Activated CD8-positive, alpha-beta T cell treated with anti-CD3 and anti-CD28 coated beads for 36 hours (primary cell): ENCODE results near the gene GLI1. TPM values are rescaled to one million over a fixed set of nuclear protein-coding genes. Genes with fewer than 3 reads are reported as not detected.

Source experiments
- ATAC-seq: fragments of 200-7000 bp; cut with Tn5 transposase; one replicate; pipeline ENCODE4 v1.10.0; 2021; ENCODE audit warnings: mild to moderate bottlenecking, moderate library complexity
- CTCF ChIA-PET: fragments of 350-600 bp; sonication (Branson Sonifier 250); formaldehyde crosslinking; loops from one replicate; lab custom pipeline; 2021; ENCODE audit warnings: antibody characterized with exemption; lab: Charles Lee
- POLR2A ChIA-PET: fragments of 350-600 bp; sonication (Branson Sonifier 250); formaldehyde crosslinking; loops from one replicate; lab custom pipeline; 2021; ENCODE audit warnings: antibody characterized with exemption; lab: Charles Lee
- DNase-seq: peaks from one replicate; pipeline ENCODE4 v3.0.0-alpha.2; 2020
- H3K27ac Mint-ChIP-seq: one replicate; pipeline ENCODE4 v1.8.0; 2021; ENCODE audit warnings: mild to moderate bottlenecking, mixed read lengths
- H3K27me3 Mint-ChIP-seq: one replicate; pipeline ENCODE4 v1.8.0; 2021; ENCODE audit warnings: mixed read lengths
- H3K36me3 Mint-ChIP-seq: one replicate; pipeline ENCODE4 v1.8.0; 2021; ENCODE audit warnings: low read depth, mixed read lengths
- H3K4me1 Mint-ChIP-seq: one replicate; pipeline ENCODE4 v1.8.0; 2021; ENCODE audit warnings: low read depth, mixed read lengths
- H3K4me3 Mint-ChIP-seq: one replicate; pipeline ENCODE4 v1.8.0; 2021; ENCODE audit warnings: mild to moderate bottlenecking, moderate library complexity, mixed read lengths
- H3K9me3 Mint-ChIP-seq: one replicate; pipeline ENCODE4 v1.8.0; 2021; ENCODE audit warnings: mixed read lengths
- CTCF ChIP-seq: fragments of 200-600 bp; IDR thresholded peaks from one replicate; pipeline ENCODE4 v1.8.0; 2022; ENCODE audit warnings: antibody characterized with exemption, mild to moderate bottlenecking
- intact Hi-C: fragments of 100-400 bp; cut with micrococcal nuclease; formaldehyde crosslinking; loops from one replicate; pipeline ENCODE4 v1.10.0; 2022
- total RNA-seq, 2 experiments: library from RNA; stranded (reverse); gene quantifications; one replicate each; pipeline ENCODE4 v1.2.3, GENCODE V29; 2021

Gene GLI1
- total RNA-seq, 2 experiments from 2014 or later, result 0.20 to 0.83 TPM

GRCh38 chr12:57433370-57433769, 26.2 kb upstream of the GLI1 start:
- Mint-ChIP-seq H3K4me1 (peaks cover 28% of the 10 kb centered on the region), H3K27me3 (no peaks in the 10 kb centered on the region), H3K36me3 (peaks cover 7% of the 10 kb centered on the region), H3K27ac (no peak overlapping the region), H3K4me3 (no peak overlapping the region), H3K9me3 (no peaks in the 10 kb centered on the region)
- ATAC-seq, result no peak
- intact Hi-C loops, result no loop called here
- POLR2A ChIA-PET, result interaction anchor here (0.7 to 1.5 kb wide), 3 partner anchors 17 to 42 kb away, joined by 3 to 4 read pairs (median 3); no protein-coding TSS in a partner anchor
- no peak for DNase-seq
- CTCF ChIA-PET, result interaction anchor here (0.7 to 5.6 kb wide), 5 partner anchors 19 to 83 kb away, joined by 3 to 29 read pairs (median 15); partner anchors contain the start of genes GLI1 and INHBE
- no peak for TF ChIP-seq CTCF

GRCh38 chr12:57434517-57435223, 24.9 kb upstream of the GLI1 start, which contains the start of gene INHBC:
INHBC (plus strand) TSS chr12:57434784; CDS start chr12:57434887, 103 bp downstream.
- Mint-ChIP-seq H3K27me3 (no peaks in the 10 kb centered on the region), H3K4me1 (peaks cover 19% of the 10 kb centered on the region), H3K9me3 (no peaks in the 10 kb centered on the region), H3K27ac (peak within 1 kb of the TSS; percentile 50), H3K36me3 (peaks cover 2% of the 10 kb centered on the region), H3K4me3 (peak within 1 kb of the TSS; percentile 51)
- intact Hi-C loops, result no loop called here
- TF ChIP-seq CTCF, result no peak
- ATAC-seq, result no peak
- ChIA-PET POLR2A (interaction anchor here (0.9 to 1.0 kb wide), 2 partner anchors 12 to 24 kb away, joined by 3 read pairs; no protein-coding TSS in a partner anchor), CTCF (interaction anchor here (0.6 to 5.6 kb wide), 8 partner anchors 10 to 84 kb away, joined by 3 to 29 read pairs (median 5); partner anchors contain the start of genes GLI1 and INHBE)
- DNase-seq, result no peak

GRCh38 chr12:57435293-57435692, 24.3 kb upstream of the GLI1 start:
- H3K27ac Mint-ChIP-seq, result peak overlapping the region; percentile 50
- ATAC-seq (peak; percentile 19), DNase-seq (peak; percentile 46)
- CTCF ChIA-PET, result interaction anchor here (0.6 to 5.6 kb wide), 6 partner anchors 9 to 25 kb away, joined by 3 to 29 read pairs (median 14); partner anchors contain the start of genes GLI1 and INHBE
- H3K4me1 Mint-ChIP-seq, result peaks cover 16% of the 10 kb centered on the region
- H3K9me3 Mint-ChIP-seq, result no peaks in the 10 kb centered on the region
- intact Hi-C loops, result no loop called here
- peak overlapping the region; percentile 51 for H3K4me3 Mint-ChIP-seq
- no peak for TF ChIP-seq CTCF
- POLR2A ChIA-PET, result interaction anchor here (0.9 to 1.0 kb wide), 2 partner anchors 13 to 23 kb away, joined by 3 read pairs; no protein-coding TSS in a partner anchor
- H3K27me3 Mint-ChIP-seq, result no peaks in the 10 kb centered on the region
- H3K36me3 Mint-ChIP-seq, result no peaks in the 10 kb centered on the region

- no peaks in the 10 kb centered on the region for H3K9me3 Mint-ChIP-seq
- no peak overlapping the region for H3K27ac Mint-ChIP-seq
- intact Hi-C loops, result no loop called here
- H3K4me3 Mint-ChIP-seq, result no peak overlapping the region
- ChIA-PET CTCF (interaction anchor here (1.0 kb wide), 2 partner anchors 14 to 17 kb away, joined by 3 to 4 read pairs; no protein-coding TSS in a partner anchor), POLR2A (no interaction called here)
- H3K36me3 Mint-ChIP-seq, result peaks cover 3% of the 10 kb centered on the region
- ATAC-seq, result no peak
- TF ChIP-seq CTCF, result no peak
- H3K27me3 Mint-ChIP-seq, result peaks cover 3% of the 10 kb centered on the region
- DNase-seq, result no peak
- peaks cover 5% of the 10 kb centered on the region for H3K4me1 Mint-ChIP-seq
Measured at GRCh38 chr12:57438400-57438799, 21.2 kb upstream of the GLI1 start.
